Measurements from ENCODE around the gene DDAH1.
"Not testable (repeated sequence)": the region's sequence is repeated elsewhere in the genome, so short reads cannot be mapped to it uniquely, and the experiment has no call there.

The DDAH1 gene

DNA sequence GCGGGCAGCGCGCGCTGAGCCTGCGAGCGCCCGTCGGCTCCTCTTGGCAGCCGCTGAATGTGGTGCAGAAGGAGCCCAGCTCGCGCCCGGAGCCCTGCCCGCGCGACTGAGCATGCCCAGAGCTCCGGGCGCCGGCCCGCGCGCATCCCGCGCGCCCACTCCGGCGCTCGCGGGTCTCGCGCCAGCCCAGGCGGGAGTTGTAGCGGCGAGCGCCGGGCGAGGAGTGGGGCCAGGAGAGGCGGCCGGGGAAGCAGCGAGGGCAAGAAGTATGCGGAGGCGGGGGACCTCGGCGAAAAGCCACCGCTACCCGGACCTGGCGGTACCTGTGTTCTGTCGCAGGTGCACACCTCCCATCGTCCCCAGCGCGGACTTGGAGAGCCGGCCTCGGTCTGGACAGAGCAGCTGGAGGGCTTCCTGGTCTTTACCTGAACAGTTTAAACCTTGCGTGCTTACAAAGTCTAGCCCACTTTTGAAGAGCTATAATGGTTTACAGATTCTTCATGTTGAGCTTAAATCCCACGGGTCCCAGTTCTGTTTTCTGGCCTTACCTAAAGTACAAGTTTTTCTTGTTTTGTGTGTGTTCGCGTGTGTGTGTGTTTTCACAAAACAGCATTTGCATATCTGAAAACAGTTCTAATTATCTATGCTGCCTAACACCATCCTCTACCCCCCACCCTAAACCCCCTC lies at the start of gene DDAH1:
Gene DDAH1, minus strand, starts transcription at position 61 of the 687 bp plus-strand sequence. CDS start 114 bp downstream, outside the sequence.
- no peak for DNase-seq

DNA sequence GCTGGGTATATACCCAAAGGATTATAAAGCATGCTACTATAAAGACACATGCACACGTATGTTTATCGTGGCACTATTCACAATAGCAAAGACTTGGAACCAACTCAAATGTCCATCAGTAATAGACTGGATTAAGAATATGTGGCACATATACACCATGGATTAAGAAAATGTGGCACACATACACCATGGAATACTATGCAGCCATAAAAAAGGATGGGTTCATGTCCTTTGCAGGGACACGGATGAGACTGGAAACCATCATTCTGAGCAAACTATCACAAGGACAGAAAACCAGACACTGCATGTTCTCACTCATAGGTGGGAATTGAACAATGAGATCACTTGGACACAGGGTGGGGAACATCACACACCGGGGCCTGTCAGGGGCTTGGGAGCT lies 49.0 kb upstream of the DDAH1 start:
- DNase-seq, result not testable (repeated sequence)

DNA sequence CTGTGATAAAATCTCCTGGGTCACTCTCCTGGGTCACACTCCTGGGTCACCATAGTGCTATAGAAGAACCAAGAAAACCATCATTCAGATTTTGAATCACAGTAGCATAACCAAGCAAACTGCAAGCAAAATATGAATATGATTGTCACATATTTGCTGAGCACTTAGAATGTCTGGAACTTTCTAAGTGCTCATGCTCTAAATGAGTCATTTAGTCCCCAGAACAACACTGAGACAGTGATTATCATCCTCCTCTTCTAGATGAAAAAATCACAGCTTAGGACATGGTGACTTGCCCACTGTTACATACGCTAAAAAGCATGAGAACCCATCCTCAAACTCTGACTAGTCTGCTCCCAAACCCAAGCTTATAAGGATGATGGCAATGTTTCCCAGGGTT lies 39.5 kb upstream of the DDAH1 start:
- DNase-seq, result no peak

DNA sequence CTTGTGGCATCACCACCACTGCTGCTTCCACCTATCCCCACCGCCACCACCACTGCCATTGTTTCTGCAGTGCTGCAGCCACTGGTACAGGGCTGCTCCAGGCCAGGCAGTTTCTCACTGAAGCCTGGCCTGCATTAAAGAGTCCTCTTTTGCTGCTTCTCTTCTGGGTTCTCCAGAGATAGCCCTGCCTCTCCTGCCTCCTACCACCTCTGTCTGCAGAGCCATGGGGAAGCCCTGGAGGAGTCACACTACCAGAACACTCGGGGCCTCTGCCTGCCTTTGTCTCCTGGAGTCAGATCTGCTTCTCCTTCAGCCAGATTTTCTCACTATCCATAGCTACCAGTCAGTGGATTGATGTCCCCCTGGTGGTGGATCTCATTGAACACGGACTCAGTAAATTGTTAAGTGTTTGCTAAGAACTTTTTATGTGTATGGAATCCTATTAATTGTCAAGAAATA lies 37.7 kb upstream of the DDAH1 start:
- DNase-seq, result no peak

DNA sequence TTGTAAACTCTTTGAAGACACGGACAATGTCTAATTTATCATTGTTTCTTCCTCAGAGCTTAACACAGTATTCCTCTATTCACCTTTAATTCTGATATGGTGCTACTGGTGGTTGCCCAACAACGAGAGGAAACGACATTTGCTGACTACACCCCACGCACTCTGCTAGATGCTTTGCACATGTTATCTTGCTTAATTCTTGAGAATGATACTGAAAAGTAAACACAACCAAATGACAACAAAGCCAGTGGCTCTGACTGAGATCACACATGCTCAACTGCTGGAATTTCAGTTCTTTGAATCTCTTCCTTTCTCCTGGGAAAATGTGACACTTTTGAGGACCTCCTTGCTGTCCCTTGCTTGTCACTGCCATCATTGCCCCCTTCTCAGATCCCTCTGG lies 37.2 kb upstream of the DDAH1 start:
- no peak for DNase-seq

DNA sequence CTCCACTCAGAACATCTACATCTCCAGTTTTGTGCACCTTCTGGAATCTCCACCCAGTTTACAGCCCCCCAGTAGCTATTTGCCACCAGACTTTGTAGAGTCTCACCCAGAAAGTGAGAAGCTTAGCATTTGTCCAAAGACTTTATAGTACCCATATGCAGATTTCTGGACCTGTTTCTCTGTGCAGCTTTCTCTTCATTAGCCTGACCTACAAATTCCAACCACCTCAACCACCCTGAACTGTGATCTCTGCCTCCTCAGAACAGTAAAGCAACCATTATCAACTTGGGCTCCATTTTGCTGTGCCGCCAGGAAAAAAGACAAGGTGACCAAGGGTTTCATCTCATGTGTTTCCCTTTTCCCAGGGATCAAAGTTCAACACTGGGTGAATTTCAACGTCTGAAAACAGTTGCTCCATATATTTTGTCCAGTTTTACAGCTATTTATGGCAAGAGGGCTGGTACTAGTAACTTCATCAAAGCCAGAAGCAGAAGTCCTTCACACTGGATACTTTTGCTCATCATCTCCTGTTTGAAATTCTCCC lies 36.5 kb upstream of the DDAH1 start:
- no peak for DNase-seq

DNA sequence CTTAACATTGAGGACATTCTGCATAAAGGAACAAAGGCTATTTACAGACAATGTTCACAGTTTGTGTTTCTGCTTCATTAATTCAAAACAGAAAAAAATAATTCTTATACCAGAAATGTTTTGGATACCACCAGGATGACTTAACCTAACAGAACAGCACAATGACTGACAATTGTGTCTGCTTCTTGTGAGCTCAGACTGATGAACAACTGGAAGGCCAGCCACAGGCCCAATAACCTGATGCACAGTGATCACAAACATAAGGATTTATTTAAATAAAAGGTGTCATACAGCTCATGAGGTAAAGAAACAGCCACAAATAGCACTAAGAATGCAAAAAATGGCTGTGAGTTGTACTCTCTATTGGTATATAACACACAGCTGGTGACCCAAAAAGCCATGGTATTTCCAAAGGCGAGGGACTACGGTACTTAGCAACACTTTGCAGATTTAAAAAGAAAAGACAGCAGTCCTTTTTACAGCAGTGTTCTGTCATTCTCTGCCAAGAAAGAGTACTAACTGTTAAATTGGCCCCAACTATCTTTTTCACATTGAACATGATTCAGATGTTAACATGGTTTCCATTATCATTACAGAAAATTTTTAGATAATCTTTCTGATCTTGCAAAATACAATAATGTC lies 32.1 kb upstream of the DDAH1 start:
- no peak for DNase-seq

DNA sequence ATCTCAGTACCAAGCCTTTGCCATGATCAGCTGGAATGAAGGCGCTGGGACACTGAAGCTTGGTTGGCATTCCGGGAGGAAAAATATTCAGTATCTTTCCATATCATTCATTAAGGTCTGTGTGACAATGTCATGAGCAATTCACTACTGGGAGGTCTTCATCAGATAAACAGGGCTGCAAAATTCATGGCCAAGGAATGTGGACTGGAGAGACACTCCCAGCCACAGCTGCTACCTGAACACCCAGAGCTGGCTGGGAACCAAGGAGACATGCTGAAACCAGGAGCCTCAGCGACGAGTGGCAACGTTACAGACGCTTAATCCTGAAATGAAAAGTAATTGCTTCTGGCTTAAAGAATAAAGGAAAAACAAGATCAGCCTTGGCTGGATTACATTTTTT lies 30.6 kb upstream of the DDAH1 start:
- DNase-seq, result no peak

DNA sequence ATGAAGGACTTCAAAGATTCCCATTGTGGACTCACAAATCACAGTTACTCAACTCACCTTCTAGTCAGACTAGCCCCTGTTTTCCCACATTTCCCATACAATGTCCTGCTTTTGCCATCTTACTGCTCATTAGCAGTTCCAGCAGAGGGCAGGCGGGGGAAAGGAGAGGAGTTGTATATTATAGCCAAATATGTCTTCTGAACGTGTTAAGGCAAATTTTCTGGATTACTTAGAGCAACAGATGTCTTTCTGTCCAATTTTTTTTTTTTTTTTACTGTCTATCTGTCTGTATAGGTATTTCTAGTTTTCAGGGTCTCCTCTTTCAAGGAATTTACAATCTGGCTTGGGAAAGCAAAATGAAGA lies 29.9 kb upstream of the DDAH1 start:
- no peak for DNase-seq

DNA sequence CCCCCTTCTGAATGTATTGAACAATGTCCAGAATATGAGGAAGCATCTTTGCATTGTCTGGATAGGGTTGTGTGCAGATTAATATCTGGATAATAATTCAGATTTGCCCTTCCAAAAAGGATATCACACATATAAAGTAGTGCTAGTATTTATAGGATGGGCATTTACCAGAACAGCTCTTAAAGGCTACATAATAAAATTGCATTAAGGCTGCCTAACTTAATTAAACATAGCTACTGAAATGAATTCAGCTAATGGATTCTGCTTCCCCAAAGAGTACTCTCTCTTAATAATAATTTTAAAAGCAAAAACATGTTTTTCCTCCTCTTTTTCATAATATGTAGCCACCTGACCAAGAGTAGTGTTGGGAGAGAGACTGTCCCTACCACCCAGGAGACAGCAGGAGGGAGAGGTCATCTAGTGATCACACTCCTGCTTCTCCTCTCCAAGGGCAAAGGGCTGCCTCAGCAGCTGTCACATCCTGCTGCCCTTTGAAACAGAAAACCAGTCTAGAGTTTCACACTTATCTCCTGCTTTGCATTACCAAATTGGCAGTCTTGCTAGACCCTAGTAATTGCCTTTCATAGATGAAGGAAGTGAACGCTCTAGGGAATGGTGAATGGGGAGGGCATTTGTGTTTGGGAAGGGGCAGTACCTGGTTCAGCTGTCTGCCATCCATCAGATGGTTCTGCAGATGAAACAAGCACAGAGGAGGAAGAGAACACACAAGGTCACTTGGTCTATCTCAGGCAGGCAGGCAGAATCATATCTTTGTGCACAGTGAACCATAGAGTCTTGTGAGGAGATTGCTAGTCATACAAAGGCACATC lies 29.3 kb upstream of the DDAH1 start:
- DNase-seq, result no peak

DNA sequence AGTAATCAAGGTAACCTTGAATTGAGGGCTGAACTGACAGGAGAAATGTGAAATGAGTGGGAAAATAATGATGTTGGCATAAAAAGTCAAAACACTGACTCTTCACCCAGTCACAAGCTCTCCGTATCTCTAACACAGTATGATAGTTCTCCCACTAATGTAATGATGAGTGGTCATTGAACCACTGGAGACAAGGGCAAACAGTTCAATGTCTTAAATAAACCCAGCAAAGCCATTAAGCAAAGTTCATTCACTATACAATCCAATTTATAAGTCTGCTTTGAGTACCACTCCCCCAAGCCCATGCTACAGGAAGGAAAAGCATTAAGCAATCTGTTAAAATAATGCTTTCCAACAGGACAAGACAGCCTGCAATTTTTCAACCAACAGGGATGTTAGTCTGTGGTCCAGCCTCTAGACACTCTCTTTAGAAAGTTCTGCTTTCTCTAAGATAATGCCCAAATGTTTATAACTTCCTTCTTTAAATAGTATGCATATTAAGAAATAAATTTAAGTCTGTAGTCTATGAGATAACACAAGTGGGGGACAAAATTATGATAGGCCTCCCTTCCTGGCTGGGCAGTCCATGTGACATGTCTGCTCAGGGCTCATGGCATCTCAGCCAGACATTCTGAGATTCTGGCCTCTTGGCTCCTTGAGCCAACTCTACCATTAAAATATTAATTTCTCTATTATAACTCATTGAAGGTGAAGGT lies 25.5 kb upstream of the DDAH1 start:
- DNase-seq, result no peak

DNA sequence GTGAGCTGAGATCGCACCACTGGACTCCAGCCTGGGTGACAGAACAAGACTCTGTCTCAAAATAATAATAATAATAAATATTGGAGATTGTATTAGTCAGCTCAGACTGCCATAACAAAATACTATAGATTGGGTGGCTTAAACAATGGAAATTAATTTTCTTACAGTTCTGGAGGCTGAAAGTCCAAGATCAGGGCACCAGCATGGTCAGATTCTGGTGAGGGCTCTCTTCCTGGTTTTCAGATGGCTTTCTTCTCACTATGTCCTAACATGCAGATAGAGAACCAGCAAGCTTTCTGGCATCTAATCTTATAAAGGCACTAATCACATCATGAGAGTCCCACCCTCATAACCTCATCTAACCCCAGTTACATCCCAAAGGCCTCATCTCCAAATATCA lies 23.2 kb upstream of the DDAH1 start:
- DNase-seq, result no peak

DNA sequence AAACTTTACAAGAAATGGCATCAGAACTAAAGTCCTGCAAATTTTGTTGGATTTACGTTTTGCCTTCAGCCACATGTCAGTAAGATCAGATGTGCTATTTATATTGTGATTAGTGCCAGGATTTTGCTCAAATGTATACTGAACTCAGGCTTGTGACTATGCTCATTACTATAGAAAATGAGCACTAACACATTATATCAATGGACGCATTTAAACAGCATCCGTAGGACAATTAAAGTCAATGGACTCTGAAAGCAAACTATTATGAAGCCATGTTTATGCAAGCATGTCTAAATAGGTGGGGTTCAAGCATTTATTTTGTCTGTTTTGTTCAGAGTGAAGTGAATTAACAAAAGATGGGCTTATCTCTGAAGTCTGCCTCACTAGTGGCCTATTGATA lies 20.6 kb upstream of the DDAH1 start:
- DNase-seq, result no peak

DNA sequence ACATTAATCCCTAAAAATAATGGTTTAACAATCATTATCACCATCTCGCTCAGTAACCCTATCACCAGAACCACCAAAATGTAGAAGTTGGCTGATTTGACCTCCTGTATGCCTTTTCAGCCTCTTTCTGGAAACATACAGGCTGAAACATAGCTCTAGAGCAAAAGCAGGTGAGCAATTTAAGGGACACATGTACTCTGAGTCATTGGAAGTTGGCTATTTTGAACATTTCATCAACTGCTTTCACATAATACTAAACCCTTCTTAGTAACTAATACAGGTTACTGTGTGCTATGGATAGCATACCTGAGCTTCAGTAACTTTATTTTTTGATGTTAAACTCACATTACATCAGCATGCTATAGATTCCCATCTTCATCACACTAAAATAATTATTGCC lies 19.8 kb upstream of the DDAH1 start:
- no peak for DNase-seq

DNA sequence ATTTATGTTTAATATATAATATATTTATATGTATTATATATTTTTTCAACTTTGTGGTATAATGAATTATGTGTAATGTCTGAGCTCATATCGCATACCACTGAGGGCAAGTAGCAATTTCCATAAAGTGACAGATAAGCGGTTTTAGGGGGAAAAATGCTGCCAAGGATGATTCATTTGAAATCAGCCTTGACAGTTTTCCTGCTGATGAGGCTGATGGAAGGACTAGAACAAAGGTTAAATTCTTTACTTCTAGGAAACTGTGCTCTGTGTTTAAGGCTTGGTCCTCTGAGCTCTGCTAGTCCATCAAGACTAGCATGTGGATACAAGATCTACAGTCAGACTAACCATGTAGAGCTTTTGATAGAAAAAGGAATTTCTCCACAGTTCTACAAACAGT lies 19.3 kb upstream of the DDAH1 start:
- DNase-seq, result no peak

DNA sequence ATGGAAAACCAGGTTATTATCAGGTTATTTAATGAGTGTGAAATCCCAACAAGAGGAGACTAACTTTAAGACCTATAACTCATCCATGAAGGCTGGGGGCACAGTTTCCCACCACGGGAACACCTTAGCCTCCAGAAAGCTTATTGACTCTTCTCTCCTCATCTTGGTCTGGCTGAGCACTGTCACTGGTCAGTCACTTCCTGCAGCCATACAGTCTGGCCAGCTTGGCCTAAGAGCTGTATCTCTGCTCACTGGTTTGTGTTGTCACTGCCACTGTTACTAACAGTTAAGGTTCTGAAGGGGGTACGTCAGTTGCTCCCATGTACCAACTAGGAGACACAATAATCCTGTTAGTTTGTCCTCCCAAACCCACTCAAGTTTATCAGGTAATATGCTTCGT lies 16.7 kb upstream of the DDAH1 start:
- no peak for DNase-seq

DNA sequence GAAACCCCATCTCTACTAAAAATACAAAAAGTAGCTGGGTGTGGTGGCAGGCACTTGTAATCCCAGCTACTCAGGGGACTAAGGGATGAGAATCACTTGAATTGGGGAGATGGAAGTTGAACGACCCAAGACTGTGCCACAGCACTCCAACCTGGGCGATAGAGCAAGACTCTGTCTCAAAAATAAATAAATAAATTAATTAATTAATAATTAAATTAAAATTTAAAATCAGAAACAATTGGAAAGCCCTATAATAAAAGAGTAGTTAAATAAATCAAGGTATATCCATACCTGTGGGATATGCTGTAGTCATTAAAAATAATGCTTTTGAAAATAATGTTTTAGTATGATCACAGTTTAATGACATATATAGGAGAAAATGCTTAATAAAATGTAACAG lies 15.6 kb upstream of the DDAH1 start:
- no peak for DNase-seq

DNA sequence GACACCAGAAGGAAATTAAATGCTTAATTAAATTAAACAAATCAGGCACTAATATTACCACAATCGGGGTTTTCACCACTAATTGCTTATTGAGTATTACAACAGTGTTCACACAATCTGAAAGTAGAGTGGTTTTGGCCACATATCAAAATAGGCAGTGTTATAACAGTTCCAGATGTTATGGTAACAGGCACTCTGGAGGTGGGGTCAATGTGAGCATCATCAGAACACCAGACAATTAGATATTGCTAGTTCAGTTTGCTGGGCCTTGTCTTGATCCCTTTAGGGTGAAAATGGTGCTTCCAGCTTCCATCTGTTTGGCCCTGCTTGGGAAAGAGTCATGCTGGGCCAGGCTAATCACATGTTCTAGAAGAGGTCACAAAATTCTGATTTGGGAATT lies 14.5 kb upstream of the DDAH1 start:
- no peak for DNase-seq

DNA sequence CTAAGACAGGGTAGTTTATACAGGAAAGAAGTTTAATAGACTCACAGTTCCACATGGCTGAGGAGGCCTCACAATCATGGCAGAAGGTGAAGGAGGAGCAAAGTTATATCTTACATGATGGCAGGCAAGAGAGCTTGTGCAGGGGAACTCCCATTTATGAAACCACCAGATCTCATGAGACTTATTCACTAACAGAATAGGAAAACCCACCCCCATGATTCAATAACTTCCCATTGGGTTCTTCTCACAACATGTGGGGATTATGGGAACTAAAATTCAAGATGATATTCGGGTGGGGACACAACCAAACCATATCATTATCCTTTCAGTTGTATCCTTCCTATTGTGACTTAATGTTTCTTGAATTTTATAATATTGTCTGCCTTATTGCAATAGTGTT lies 13.4 kb upstream of the DDAH1 start:
- DNase-seq, result no peak

DNA sequence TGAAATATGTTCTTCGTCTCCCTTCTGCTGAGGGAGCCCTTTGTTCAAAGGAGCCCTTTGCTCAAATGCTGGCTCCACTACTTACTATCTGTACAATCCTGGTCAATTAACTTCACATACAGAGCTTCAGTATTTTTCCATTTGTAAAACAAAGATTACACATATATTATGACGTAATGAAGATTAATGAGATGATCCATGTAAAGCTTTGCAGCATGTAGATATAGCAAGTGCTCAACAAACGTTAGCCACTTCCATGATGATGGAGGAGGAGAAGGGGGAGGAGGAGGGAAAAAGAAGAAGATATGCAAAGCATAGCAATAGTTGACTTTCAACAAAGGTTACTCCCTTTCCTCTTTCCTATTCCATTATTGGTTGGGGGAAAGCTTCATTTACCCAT lies 10.1 kb upstream of the DDAH1 start:
- no peak for DNase-seq

DNA sequence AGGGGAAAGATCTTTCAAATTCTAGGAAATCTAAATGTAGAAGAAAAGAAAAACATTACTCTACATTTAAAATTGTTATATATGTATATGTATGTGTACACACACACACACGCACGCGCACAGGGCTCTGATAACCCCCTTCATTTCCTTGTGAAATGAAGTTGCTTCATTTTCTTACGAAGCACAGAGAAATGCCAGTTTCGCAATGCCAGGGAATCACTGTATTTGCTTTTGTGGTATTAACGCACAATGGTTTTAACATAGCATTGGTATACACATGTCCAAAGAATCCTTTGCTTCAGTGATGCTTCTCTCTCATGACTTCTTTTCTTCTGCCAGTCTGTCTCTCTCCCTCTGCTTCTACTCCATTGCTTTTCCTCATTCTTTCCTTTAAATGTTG lies 8.4 kb upstream of the DDAH1 start:
- no peak for DNase-seq

DNA sequence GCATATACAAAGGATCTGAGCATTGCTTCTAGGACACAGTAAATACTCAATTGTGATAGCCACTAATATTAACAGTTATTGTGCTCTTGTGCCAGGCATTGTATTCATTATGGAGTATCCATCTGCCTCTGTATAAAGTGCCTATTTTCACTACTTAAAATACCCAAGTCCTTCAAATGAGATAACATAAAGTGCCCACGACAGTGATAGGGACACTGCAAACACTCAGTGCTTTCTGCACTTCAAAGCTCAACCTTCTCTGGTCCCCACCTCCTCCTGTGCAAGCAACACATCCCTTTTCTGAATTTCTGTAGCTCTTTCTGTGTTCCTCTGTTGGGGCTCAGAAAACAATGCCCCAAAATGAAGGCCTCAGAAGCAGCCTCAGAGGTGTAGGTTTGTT lies 6.6 kb upstream of the DDAH1 start:
- no peak for DNase-seq

DNA sequence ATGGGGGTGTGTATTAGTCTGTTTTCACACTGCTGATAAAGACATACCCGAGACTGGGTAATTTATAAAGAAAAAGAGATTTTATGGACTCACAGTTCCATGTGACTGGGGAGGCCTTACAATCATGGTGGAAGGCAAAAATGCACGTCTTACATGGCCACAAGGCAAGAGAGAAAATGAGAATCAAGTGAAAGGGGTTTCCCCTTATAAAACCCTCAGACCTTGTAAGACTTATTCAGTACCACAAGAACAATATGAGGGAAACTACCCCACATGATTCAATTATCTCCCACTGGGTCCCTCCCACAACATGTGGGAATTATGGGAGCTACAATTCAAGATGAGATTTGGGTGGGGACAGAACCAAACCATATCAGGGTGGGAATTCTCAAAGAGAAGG lies 5.2 kb upstream of the DDAH1 start:
- DNase-seq, result not testable (repeated sequence)
